GM18502 (cell line): ENCODE results near the gene IL2RA.

ENCODE experiments used
- ATAC-seq: cut with Tn5 transposase; IDR thresholded peaks from one replicate; pipeline ENCODE4 v1.9.1; 2021; ENCODE audit warnings: mild to moderate bottlenecking; ENCODE audit not compliant: unreplicated experiment, poor library complexity

IL2RA gene

GRCh38 chr10:6061056-6061455 lies 1.1 kb downstream of the IL2RA start:
- no peak for ATAC-seq

- no peak for ATAC-seq
These were observed 2.7 kb downstream of the IL2RA start for GRCh38 chr10:6059506-6059905.

GRCh38 chr10:6058682-6059475 lies 3.3 kb downstream of the IL2RA start:
- ATAC-seq = peak; percentile 42

- no peak for ATAC-seq
These were observed 5.6 kb downstream of the IL2RA start for GRCh38 chr10:6056411-6057135.

- ATAC-seq = no peak
These were observed 6.2 kb downstream of the IL2RA start for GRCh38 chr10:6055929-6056328.

GRCh38 chr10:6054884-6055283 lies 7.3 kb downstream of the IL2RA start:
- ATAC-seq = no peak

- no peak for ATAC-seq
These were observed 8.1 kb downstream of the IL2RA start for GRCh38 chr10:6053816-6054631.

GRCh38 chr10:6053303-6053702 lies 8.9 kb downstream of the IL2RA start:
- no peak for ATAC-seq

- peak; percentile 21 for ATAC-seq
These were observed 9.6 kb downstream of the IL2RA start for GRCh38 chr10:6052247-6053221.

GRCh38 chr10:6050801-6051445 lies 11.2 kb downstream of the IL2RA start:
- peak; percentile 78 for ATAC-seq

- no peak for ATAC-seq
These were observed 13.2 kb downstream of the IL2RA start for GRCh38 chr10:6049031-6049400.

GRCh38 chr10:6048281-6049030 lies 13.7 kb downstream of the IL2RA start:
- ATAC-seq = no peak

GRCh38 chr10:6047847-6048246 lies 14.3 kb downstream of the IL2RA start:
- no peak for ATAC-seq

- ATAC-seq = no peak
These were observed 15.2 kb downstream of the IL2RA start for GRCh38 chr10:6046773-6047611.

- no peak for ATAC-seq
These were observed 16.0 kb downstream of the IL2RA start for GRCh38 chr10:6045878-6046772.

GRCh38 chr10:6045314-6045848 lies 16.8 kb downstream of the IL2RA start:
- no peak for ATAC-seq
